Measurements from ENCODE around the gene ABLIM2. TPM values are rescaled to one million over a fixed set of nuclear protein-coding genes. Genes with fewer than 3 reads are reported as not detected.

ABLIM2 gene
- total RNA-seq, 4 donors from 2014 or later, result 177 to 281 (median 244) TPM

GRCh38 chr4:7999695-8000094 is 158.9 kb downstream of the ABLIM2 start:
- no peak overlapping the region for H3K4me3 ChIP-seq
- peaks cover 0 to 68% of the 10 kb centered on the region in 2 donors for H3K36me3 ChIP-seq
- no peaks in the 10 kb centered on the region for H3K4me1 ChIP-seq
- no peaks in the 10 kb centered on the region for H3K27me3 ChIP-seq
- no peak for TF ChIP-seq POLR2A (IDR thresholded peaks at IDR 0.05)
- TF ChIP-seq CTCF (IDR thresholded peaks at IDR 0.05 in 4 of 5, conservative IDR thresholded peaks at IDR 0.05 in 1 of 5), result no peak
- no peak overlapping the region for H3K27ac ChIP-seq
- in situ Hi-C loops (cut with MboI; ENCODE audit: low sequenced_read_pairs in 4 of 4), result loop anchor here in 1 of 4 donors (25.0 kb wide), 1 partner anchor 187 kb away; no protein-coding TSS in a partner anchor
- ATAC-seq (no peak), DNase-seq (no peak)
- intact Hi-C loops (cut with DNase I; ENCODE audit: low total_unique reads), result no loop called here
- no peaks in the 10 kb centered on the region for H3K9me3 ChIP-seq

DNA sequence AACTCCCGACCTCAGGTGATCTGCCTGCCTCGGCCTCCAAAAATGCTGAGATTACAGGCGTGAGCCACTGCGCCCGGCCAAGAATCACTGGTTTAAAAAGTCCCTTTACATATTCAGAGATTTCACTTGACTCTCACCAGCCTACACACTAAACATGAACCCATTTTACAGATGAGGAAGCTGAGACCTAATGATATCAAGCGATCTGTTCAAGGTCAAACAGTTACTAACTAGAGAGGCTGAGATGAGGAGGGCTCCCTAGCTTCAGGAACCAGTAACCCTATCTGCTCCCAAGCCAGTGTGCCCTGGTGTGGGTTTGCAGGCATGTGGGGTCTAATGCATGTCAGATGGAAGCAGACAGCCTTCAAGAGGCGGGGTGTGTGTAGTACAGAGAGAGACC is 159.3 kb downstream of the ABLIM2 start:
- Histone ChIP-seq H3K9me3 (no peaks in the 10 kb centered on the region), H3K4me3 (no peak overlapping the region), H3K27ac (no peak overlapping the region), H3K27me3 (no peaks in the 10 kb centered on the region), H3K4me1 (no peaks in the 10 kb centered on the region), H3K36me3 (peaks cover 0 to 64% of the 10 kb centered on the region in 2 donors)
- TF ChIP-seq POLR2A (IDR thresholded peaks at IDR 0.05), result no peak
- no peak for TF ChIP-seq CTCF (IDR thresholded peaks at IDR 0.05 in 4 of 5, conservative IDR thresholded peaks at IDR 0.05 in 1 of 5)
- DNase-seq (no peak), ATAC-seq (no peak)
- in situ Hi-C loops (cut with MboI; ENCODE audit: low sequenced_read_pairs in 4 of 4) (loop anchor here in 1 of 4 donors (25.0 kb wide), 1 partner anchor 187 kb away; no protein-coding TSS in a partner anchor), intact Hi-C loops (cut with DNase I; ENCODE audit: low total_unique reads) (no loop called here)

DNA sequence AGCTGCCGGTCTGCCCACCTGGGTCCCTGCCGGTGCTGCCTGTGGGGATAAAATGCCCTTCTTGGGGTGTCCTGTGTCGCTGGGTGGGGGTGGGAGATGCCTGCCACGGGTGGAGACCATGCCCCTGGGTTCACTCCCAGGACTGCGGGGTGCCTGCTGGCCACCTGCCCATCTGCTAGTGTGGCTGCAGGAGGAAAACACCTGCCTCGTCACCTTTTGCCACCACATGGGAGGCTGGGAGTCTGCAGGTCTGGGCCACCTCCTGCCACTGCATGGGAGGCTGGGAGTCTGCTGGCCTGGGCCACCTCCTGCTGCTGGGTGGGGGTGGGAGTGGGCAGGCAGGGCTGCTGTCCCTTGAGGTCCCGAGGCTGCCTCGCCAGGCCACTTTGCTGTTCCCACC is 160.2 kb downstream of the ABLIM2 start:
- H3K27ac ChIP-seq, result peak overlapping the region in 1 of 4 donors; percentile 18
- ATAC-seq, result no peak
- no peaks in the 10 kb centered on the region for H3K27me3 ChIP-seq
- intact Hi-C loops (cut with DNase I; ENCODE audit: low total_unique reads) (no loop called here), in situ Hi-C loops (cut with MboI; ENCODE audit: low sequenced_read_pairs in 4 of 4) (loop anchor here in 1 of 4 donors (25.0 kb wide), 1 partner anchor 186 kb away; no protein-coding TSS in a partner anchor)
- H3K4me1 ChIP-seq, result no peaks in the 10 kb centered on the region
- H3K36me3 ChIP-seq, result peaks cover 0 to 56% of the 10 kb centered on the region in 2 donors
- H3K4me3 ChIP-seq, result no peak overlapping the region
- H3K9me3 ChIP-seq, result no peaks in the 10 kb centered on the region
- no peak for DNase-seq
- TF ChIP-seq CTCF (IDR thresholded peaks at IDR 0.05 in 4 of 5, conservative IDR thresholded peaks at IDR 0.05 in 1 of 5) (no peak), POLR2A (IDR thresholded peaks at IDR 0.05) (no peak)

DNA sequence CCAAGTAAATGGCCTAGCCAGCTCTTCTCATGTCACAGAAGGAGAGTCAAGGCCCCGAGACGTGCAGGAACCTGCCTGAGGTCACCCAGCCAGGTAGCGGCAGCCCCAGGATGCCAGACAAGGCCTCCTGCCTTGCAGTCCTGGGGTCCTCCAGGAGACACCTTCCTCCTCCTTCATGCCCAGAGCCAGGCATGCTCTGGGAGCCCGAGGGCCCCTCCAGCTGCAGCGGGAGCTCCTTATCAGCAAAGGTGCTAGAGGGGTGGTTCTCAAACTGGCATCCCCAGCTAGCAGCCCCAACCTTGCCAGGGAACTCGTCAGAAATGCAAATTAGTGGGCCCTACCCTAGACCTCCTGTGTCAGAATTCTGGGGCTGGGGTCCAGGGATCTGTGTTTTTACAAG is 162.7 kb downstream of the ABLIM2 start:
- H3K4me3 ChIP-seq, result no peak overlapping the region
- intact Hi-C loops (cut with DNase I; ENCODE audit: low total_unique reads), result no loop called here
- H3K36me3 ChIP-seq, result peaks cover 0 to 55% of the 10 kb centered on the region in 2 donors
- in situ Hi-C loops (cut with MboI; ENCODE audit: low sequenced_read_pairs in 4 of 4), result loop anchor here in 1 of 4 donors (25.0 kb wide), 1 partner anchor 184 kb away; no protein-coding TSS in a partner anchor
- no peak for ATAC-seq
- H3K27ac ChIP-seq, result no peak overlapping the region
- H3K27me3 ChIP-seq, result no peaks in the 10 kb centered on the region
- no peaks in the 10 kb centered on the region for H3K4me1 ChIP-seq
- DNase-seq, result no peak
- H3K9me3 ChIP-seq, result no peaks in the 10 kb centered on the region
- no peak for TF ChIP-seq POLR2A (IDR thresholded peaks at IDR 0.05)
- TF ChIP-seq CTCF (IDR thresholded peaks at IDR 0.05 in 4 of 5, conservative IDR thresholded peaks at IDR 0.05 in 1 of 5), result no peak

- no peaks in the 10 kb centered on the region for H3K4me1 ChIP-seq
- intact Hi-C loops (cut with DNase I; ENCODE audit: low total_unique reads) (no loop called here), in situ Hi-C loops (cut with MboI; ENCODE audit: low sequenced_read_pairs in 4 of 4) (loop anchor here in 1 of 4 donors (25.0 kb wide), 1 partner anchor 183 kb away; no protein-coding TSS in a partner anchor)
- DNase-seq (no peak), ATAC-seq (no peak)
- no peak for TF ChIP-seq POLR2A (IDR thresholded peaks at IDR 0.05)
- no peak for TF ChIP-seq CTCF (IDR thresholded peaks at IDR 0.05 in 4 of 5, conservative IDR thresholded peaks at IDR 0.05 in 1 of 5)
- H3K27ac ChIP-seq, result no peak overlapping the region
- H3K9me3 ChIP-seq, result no peaks in the 10 kb centered on the region
- peaks cover 0 to 55% of the 10 kb centered on the region in 2 donors for H3K36me3 ChIP-seq
- H3K4me3 ChIP-seq, result no peak overlapping the region
- no peaks in the 10 kb centered on the region for H3K27me3 ChIP-seq
These were observed 163.5 kb downstream of the ABLIM2 start for GRCh38 chr4:7995135-7995534.

Data from gastrocnemius medialis (tissue), 4 donors.